K562 (cell line): ENCODE results near the gene ERMARD. TPM values are rescaled to one million over a fixed set of nuclear protein-coding genes. Genes with fewer than 3 reads are reported as not detected.

Experiments
- CBFA2T3 ChIP-seq: fragments of 450-650 bp; IDR thresholded peaks from 2 replicates; pipeline ENCODE4 v1.6.1; 2017
- CSDE1 ChIP-seq, 2 experiments: fragments of 450-650 bp; IDR thresholded peaks; 2 replicates each; pipeline ENCODE4 v1.6.1; 2016; ENCODE audit warnings: mild to moderate bottlenecking in 1 of 2
- CXXC5 ChIP-seq: fragments of 250-450 bp; sonication (Bioruptor Pico); IDR thresholded peaks from 2 replicates; pipeline ENCODE4 v1.8.0; 2022; ENCODE audit warnings: inconsistent platforms, mild to moderate bottlenecking, moderate library complexity
- EHMT2 ChIP-seq: fragments of 450-650 bp; IDR thresholded peaks from 2 replicates; pipeline ENCODE4 v1.6.1; 2018; ENCODE audit warnings: antibody characterized with exemption
- ELK3 ChIP-seq: fragments of 450-650 bp; formaldehyde crosslinking; IDR thresholded peaks from 2 replicates; pipeline ENCODE4 v1.4.0; 2020; ENCODE audit warnings: mild to moderate bottlenecking
- ESRRA ChIP-seq: fragments of 450-650 bp; IDR thresholded peaks from 2 replicates; pipeline ENCODE4 v1.6.1; 2014; ENCODE audit warnings: low read depth, mild to moderate bottlenecking, moderate library complexity, borderline replicate concordance
- HBP1 ChIP-seq: fragments of 450-650 bp; formaldehyde crosslinking; IDR thresholded peaks from 2 replicates; pipeline ENCODE4 v1.4.0; 2022; ENCODE audit warnings: missing genetic modification characterization
- HMGN3 ChIP-seq: IDR thresholded peaks from 2 replicates; pipeline ENCODE4 v1.6.1; 2011; ENCODE audit warnings: borderline replicate concordance, low read depth, mild to moderate bottlenecking, mixed read lengths, low read length; ENCODE audit not compliant: insufficient read length; ENCODE audit errors: extremely low read depth
- NRF1 ChIP-seq, 2 experiments: fragments of 450-650 bp; IDR thresholded peaks in 1 of 2; conservative IDR thresholded peaks in 1 of 2; 2 replicates each; pipeline ENCODE4 v1.6.1; 2014; ENCODE audit warnings: mild to moderate bottlenecking in 2 of 2
- RAD51 ChIP-seq: fragments of 450-650 bp; IDR thresholded peaks from 2 replicates; pipeline ENCODE4 v1.7.1; 2016; ENCODE audit warnings: low read depth, mild to moderate bottlenecking, borderline replicate concordance
- RBM17 ChIP-seq: fragments of 200-400 bp; formaldehyde crosslinking; IDR thresholded peaks from 2 replicates; pipeline ENCODE4 v1.6.1; 2017; ENCODE audit warnings: low read depth, mild to moderate bottlenecking, low read length, borderline replicate concordance
- SLC30A9 ChIP-seq: fragments of 250-450 bp; sonication (Bioruptor Pico); IDR thresholded peaks from 2 replicates; pipeline ENCODE4 v1.8.0; 2022; ENCODE audit warnings: mild to moderate bottlenecking, moderate library complexity
- SNAPC5 ChIP-seq: fragments of 250-450 bp; sonication (Bioruptor Pico); IDR thresholded peaks from 2 replicates; pipeline ENCODE4 v1.8.0; 2021; ENCODE audit warnings: moderate library complexity, mild to moderate bottlenecking, inconsistent platforms
- SRSF7 ChIP-seq: fragments of 200-400 bp; formaldehyde crosslinking; optimal IDR thresholded peaks from 2 replicates; pipeline ENCODE3; 2017; ENCODE audit warnings: mild to moderate bottlenecking, low read depth, low read length
- TAL1 ChIP-seq: fragments of 450-650 bp; IDR thresholded peaks from 2 replicates; pipeline ENCODE4 v1.6.1; 2016; ENCODE audit warnings: mild to moderate bottlenecking
- TEAD1 ChIP-seq, 2 experiments: fragments of 450-650 bp in 1 of 2; sonication (generic) in 1 of 2; formaldehyde crosslinking; IDR thresholded peaks; 2 replicates each; pipeline versions ENCODE4 v1.4.0 to v1.8.0; 2020 to 2022; ENCODE audit warnings: mild to moderate bottlenecking in 2 of 2, missing genetic modification reagents in 1 of 2
- TFE3 ChIP-seq: fragments of 450-650 bp; formaldehyde crosslinking; IDR thresholded peaks from 2 replicates; pipeline ENCODE4 v1.4.0; 2020; ENCODE audit warnings: mild to moderate bottlenecking, mixed read lengths
- ZKSCAN3 ChIP-seq: fragments of 250-450 bp; sonication (Bioruptor Pico); IDR thresholded peaks from 2 replicates; pipeline ENCODE4 v1.4.0; 2020
- ZNF134 ChIP-seq: fragments of 250-450 bp; sonication (Bioruptor Pico); conservative IDR thresholded peaks from 2 replicates; pipeline ENCODE4 v1.4.0; 2020
- ZNF217 ChIP-seq: sonication (generic); formaldehyde crosslinking; IDR thresholded peaks from 2 replicates; pipeline ENCODE4 v1.8.0; 2022; ENCODE audit warnings: mild to moderate bottlenecking, missing genetic modification reagents
- ZNF639 ChIP-seq, 2 experiments: fragments of 200-800 bp in 1 of 2; sonication (Bioruptor generic) in 1 of 2; sonication (generic) in 1 of 2; formaldehyde crosslinking in 1 of 2; IDR thresholded peaks in 1 of 2; conservative IDR thresholded peaks in 1 of 2; 2 replicates each; pipeline versions ENCODE4 v1.5.0 to v1.6.1; 2016 to 2020; ENCODE audit warnings: missing compliant biosample characterization in 1 of 2, missing genetic modification characterization in 1 of 2, missing genetic modification reagents in 1 of 2
- ZNF707 ChIP-seq: fragments of 250-450 bp; sonication (Bioruptor Pico); conservative IDR thresholded peaks from 2 replicates; pipeline ENCODE4 v1.8.0; 2022; ENCODE audit warnings: inconsistent platforms, mild to moderate bottlenecking, moderate library complexity
- polyA plus RNA-seq, 8 experiments: library from polyadenylated mRNA; depleted of rRNA in 4 of 8; stranded (reverse) in 5 of 8; unstranded in 3 of 8; fragments of >200 nt; fragmentation: Nextera tagmentation in 2 of 8; fragmentation: Illumina TruSeq in 1 of 8; extraction: Ambion mirVana in 2 of 8; extraction: Trizol in 1 of 8; gene quantifications; 2 replicates each; pipeline versions ENCODE4 v1.2.1 to v1.2.3, GENCODE V29; 2011 to 2014; ENCODE audit warnings: inconsistent platforms in 1 of 8, missing spikeins in 1 of 8
- total RNA-seq, 7 experiments: library from RNA; depleted of rRNA in 6 of 7; stranded (reverse); fragments of >200 nt in 6 of 7; fragmentation: Illumina TruSeq in 2 of 7; extraction: Trizol in 2 of 7; gene quantifications; 2 replicates each; pipeline versions ENCODE4 v1.2.1 to v1.2.3, GENCODE V29; 2011 to 2021; ENCODE audit warnings: low replicate concordance in 1 of 7

Gene ERMARD
- total and polyA plus RNA-seq, 9 of the 15 experiments (the other 6 are each of a cell fraction or from before 2014, with no cell fraction given) = 14.5 to 68.6 (median 27.7) TPM

GRCh38 chr6:169725125-169726048 is 26.0 kb upstream of the ERMARD start (continued):
- TF ChIP-seq TAL1 (peak; percentile 11; the same call in 1 of the 2 replicates), ZNF217 (CRISPR knock-in tag) (no peak), ZKSCAN3 (CRISPR knock-in tag) (no peak), ESRRA (peak; percentile 58), SRSF7 (no peak), SNAPC5 (CRISPR knock-in tag) (no peak), HMGN3 (peak; percentile 23), CSDE1 (IDR thresholded peaks at IDR 0.05) (no peak), SLC30A9 (CRISPR knock-in tag) (no peak), CBFA2T3 (peak; percentile 22; the same call in 1 of the 2 replicates), ELK3 (CRISPR knock-in tag) (no peak), NRF1 (conservative IDR thresholded peaks at IDR 0.05 in 1 of 2, IDR thresholded peaks at IDR 0.05 in 1 of 2) (peak; percentile 32 to 42; a peak in 3 of 4 replicates), ZNF707 (no peak), HBP1 (CRISPR knock-in tag) (no peak), RAD51 (no peak; the same call in 1 of the 2 replicates), CXXC5 (CRISPR knock-in tag) (peak; percentile 76), RBM17 (no peak), EHMT2 (peak; percentile 34; the same call in 1 of the 2 replicates), TFE3 (no peak), ZNF639 (CRISPR knock-in tag; conservative IDR thresholded peaks at IDR 0.05 in 1 of 2, IDR thresholded peaks at IDR 0.05 in 1 of 2) (no peak), TEAD1 (CRISPR knock-in tag; IDR thresholded peaks at IDR 0.05) (peak; percentile 8 to 34; a peak in 1 of 4 replicates), ZNF134 (CRISPR knock-in tag) (no peak)
